ENCODE measurements around the gene FIGNL2. TPM values are rescaled to one million over a fixed set of nuclear protein-coding genes. Genes with fewer than 3 reads are reported as not detected.
"Not testable (repeated sequence)": the region's sequence is repeated elsewhere in the genome, so short reads cannot be mapped to it uniquely, and the experiment has no call there.

The FIGNL2 gene, protein sequence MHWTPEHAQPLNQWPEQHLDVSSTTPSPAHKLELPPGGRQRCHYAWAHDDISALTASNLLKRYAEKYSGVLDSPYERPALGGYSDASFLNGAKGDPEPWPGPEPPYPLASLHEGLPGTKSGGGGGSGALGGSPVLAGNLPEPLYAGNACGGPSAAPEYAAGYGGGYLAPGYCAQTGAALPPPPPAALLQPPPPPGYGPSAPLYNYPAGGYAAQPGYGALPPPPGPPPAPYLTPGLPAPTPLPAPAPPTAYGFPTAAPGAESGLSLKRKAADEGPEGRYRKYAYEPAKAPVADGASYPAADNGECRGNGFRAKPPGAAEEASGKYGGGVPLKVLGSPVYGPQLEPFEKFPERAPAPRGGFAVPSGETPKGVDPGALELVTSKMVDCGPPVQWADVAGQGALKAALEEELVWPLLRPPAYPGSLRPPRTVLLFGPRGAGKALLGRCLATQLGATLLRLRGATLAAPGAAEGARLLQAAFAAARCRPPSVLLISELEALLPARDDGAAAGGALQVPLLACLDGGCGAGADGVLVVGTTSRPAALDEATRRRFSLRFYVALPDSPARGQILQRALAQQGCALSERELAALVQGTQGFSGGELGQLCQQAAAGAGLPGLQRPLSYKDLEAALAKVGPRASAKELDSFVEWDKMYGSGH
- 1 to 10 TPM; 5.4 to 7.0 (median 6.2) TPM for polyA plus RNA-seq (ENCODE audit: insufficient read length in 3 of 3)
- long read RNA-seq, donor 1, full-length matches to known transcripts = 3 of 3 reads
- long read RNA-seq, donor 1, partial matches to known transcripts = 0 of 3 reads
- long read RNA-seq, donor 1, other reads (novel, unspliced or antisense) = 0 of 3 reads
- long read RNA-seq, donor 2, full-length matches to known transcripts = 1 of 1 reads
- long read RNA-seq, donor 2, partial matches to known transcripts = 0 of 1 reads
- long read RNA-seq, donor 2, other reads (novel, unspliced or antisense) = 0 of 1 reads
- long read RNA-seq, donor 3, full-length matches to known transcripts = 4 of 4 reads
- long read RNA-seq, donor 3, partial matches to known transcripts = 0 of 4 reads
- long read RNA-seq, donor 3, other reads (novel, unspliced or antisense) = 0 of 4 reads
- long read RNA-seq, donor 4, full-length matches to known transcripts = 2 of 2 reads
- long read RNA-seq, donor 4, partial matches to known transcripts = 0 of 2 reads
- long read RNA-seq, donor 4, other reads (novel, unspliced or antisense) = 0 of 2 reads
- long read RNA-seq, donor 5, full-length matches to known transcripts = 1 of 1 reads
- long read RNA-seq, donor 5, partial matches to known transcripts = 0 of 1 reads
- long read RNA-seq, donor 5, other reads (novel, unspliced or antisense) = 0 of 1 reads
- long read RNA-seq, donor 6, full-length matches to known transcripts = 6 of 6 reads
- long read RNA-seq, donor 6, partial matches to known transcripts = 0 of 6 reads
- long read RNA-seq, donor 6, other reads (novel, unspliced or antisense) = 0 of 6 reads
- long read RNA-seq, donor 7, full-length matches to known transcripts = 7 of 7 reads
- long read RNA-seq, donor 7, partial matches to known transcripts = 0 of 7 reads
- long read RNA-seq, donor 7, other reads (novel, unspliced or antisense) = 0 of 7 reads
- long read RNA-seq, donor 8 = 0 reads
- long read RNA-seq, donor 9 = 0 reads
- long read RNA-seq, donor 10, full-length matches to known transcripts = 1 of 9 reads
- long read RNA-seq, donor 10, partial matches to known transcripts = 8 of 9 reads
- long read RNA-seq, donor 10, other reads (novel, unspliced or antisense) = 0 of 9 reads
- long read RNA-seq, donor 11, full-length matches to known transcripts = 2 of 7 reads
- long read RNA-seq, donor 11, partial matches to known transcripts = 5 of 7 reads
- long read RNA-seq, donor 11, other reads (novel, unspliced or antisense) = 0 of 7 reads
- long read RNA-seq, donor 12, full-length matches to known transcripts = 5 of 10 reads
- long read RNA-seq, donor 12, partial matches to known transcripts = 5 of 10 reads
- long read RNA-seq, donor 12, other reads (novel, unspliced or antisense) = 0 of 10 reads
- long read RNA-seq, donor 13, full-length matches to known transcripts = 3 of 3 reads
- long read RNA-seq, donor 13, partial matches to known transcripts = 0 of 3 reads
- long read RNA-seq, donor 13, other reads (novel, unspliced or antisense) = 0 of 3 reads
- long read RNA-seq, donor 14 = 0 reads
- long read RNA-seq, donor 15, full-length matches to known transcripts = 2 of 2 reads
- long read RNA-seq, donor 15, partial matches to known transcripts = 0 of 2 reads
- long read RNA-seq, donor 15, other reads (novel, unspliced or antisense) = 0 of 2 reads
- long read RNA-seq, donor 16, full-length matches to known transcripts = 4 of 4 reads
- long read RNA-seq, donor 16, partial matches to known transcripts = 0 of 4 reads
- long read RNA-seq, donor 16, other reads (novel, unspliced or antisense) = 0 of 4 reads

DNA sequence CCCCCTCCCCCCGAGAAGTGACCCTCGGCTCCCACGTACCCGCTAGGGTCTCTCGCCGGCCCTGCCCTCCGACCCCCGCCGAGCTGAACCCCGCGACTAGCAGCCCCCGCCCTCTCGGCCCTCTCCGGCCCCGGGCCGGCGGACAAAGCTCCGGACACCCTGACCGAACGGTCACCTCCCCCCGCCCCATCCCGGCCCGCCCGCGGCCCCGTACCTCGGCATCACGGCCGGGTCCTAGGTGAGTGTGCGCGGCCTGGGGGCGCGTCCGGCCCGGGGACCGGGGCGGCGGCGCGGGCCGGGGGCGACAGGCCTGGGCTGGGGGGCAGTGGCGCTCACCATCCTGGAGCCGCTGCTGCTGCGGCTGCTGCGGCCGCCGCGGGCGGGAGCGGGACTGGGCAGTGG, at the start of gene FIGNL2:
TSS of gene FIGNL2 (minus strand) at position 393 of the 402 bp plus-strand sequence. CDS start 26,305 bp downstream, outside the sequence.
- DNase-seq = no peak

- no peak for DNase-seq
These were observed 48.7 kb upstream of the FIGNL2 start for GRCh38 chr12:51897181-51897580.

GRCh38 chr12:51896236-51896635, 47.7 kb upstream of the FIGNL2 start:
- DNase-seq = no peak

DNA sequence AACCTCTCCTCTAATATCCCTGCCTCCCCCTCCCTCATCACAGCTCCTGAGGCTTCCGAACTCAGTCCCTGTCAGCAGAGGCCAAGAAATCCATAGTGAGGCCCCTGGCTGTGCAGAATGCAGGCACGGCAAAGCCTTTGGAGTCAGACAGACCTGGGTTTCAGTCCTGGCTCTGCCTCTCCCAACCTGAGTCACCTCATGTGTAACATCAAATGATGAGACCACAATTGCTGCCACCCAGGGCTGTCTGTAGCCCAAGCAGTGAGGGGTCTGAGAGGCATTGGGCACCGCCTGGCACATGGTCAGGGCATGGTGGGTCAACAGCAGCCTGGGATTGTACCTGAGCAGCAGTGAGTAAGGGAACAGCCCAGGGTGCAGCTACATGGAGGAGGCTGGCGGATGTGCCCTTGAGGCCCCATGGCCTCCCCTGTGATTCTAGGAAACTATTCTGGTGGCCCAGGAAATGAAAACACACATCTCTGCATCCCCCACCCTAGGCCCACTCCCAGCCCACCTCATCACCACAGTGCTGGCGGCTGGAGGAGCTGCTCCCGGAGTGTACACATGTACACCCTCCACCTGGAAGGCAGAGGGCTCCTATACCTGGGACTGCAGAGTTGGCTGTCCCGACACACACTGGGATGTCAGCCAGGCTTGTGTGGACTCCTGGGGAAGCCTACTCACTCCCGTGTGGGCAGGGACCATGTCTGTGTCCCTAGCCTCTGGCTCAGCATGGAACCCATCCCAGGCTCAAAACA, 47.0 kb upstream of the FIGNL2 start:
- no peak for DNase-seq

GRCh38 chr12:51893786-51894185, 45.3 kb upstream of the FIGNL2 start:
- no peak for DNase-seq

DNA sequence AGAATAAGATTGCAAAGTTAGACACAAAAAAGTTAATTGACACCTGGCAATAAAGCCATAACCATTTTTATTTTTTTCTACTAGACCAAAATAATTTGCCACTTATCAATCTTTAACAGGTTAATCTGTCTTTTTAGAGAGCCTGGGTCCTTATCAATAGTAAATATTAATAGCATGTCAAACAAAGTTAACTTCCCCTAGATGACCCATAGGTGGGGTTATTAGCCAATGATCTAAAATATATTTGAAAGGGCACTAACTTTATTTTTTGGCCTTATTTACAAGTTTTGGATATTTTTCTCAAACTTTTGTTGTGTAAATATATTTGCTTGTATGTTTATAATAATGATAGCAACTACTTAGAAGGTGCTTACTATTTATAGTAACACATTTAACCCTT, 43.3 kb upstream of the FIGNL2 start:
- DNase-seq = no peak

GRCh38 chr12:51890511-51891171, 42.1 kb upstream of the FIGNL2 start:
- DNase-seq = no peak

- DNase-seq = no peak
These were observed 41.6 kb upstream of the FIGNL2 start for GRCh38 chr12:51890133-51890464.

DNA sequence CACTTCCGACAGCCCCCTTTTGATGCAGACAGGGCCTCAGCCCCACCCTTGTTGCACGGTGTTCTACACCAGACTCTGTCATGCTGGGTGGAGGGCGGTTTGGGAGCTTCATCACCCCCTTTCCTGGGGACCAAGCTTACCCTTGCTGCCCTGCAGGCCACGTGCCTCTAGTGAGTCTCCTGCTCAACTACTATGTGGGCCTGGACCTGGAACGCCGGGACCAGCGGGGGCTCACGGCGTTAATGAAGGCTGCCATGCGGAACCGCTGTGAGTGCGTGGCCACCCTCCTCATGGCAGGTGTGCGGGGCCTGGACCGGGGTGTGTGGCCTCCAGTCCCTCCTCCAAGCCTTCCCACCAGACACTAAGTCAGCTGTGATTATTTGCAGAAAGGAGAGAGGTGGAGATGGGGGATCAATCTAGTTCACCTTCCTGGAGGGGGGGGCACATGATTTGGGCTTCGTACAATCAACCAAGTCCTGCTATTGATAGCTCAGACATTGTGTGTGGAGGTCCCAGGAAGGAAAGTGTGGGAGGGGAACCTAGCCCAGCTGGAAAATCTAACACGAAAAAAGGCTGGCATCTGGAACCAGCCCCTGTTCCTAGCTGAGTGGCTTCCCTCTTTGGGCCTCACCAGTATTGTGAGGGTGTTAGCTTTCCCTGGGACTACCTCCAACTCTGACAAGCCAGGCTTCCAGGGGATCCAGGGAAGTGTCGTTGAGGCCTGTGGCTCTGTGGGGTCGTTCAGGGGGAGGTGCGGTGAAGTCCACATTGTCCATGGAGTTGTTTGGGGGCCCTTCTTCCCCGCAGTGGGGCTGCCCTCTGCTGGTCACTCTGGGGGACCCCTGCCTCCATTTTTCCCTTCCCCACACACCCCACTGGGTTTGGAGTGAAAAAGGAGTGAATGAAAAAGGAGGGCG, 41.0 kb upstream of the FIGNL2 start:
- no peak for DNase-seq

DNA sequence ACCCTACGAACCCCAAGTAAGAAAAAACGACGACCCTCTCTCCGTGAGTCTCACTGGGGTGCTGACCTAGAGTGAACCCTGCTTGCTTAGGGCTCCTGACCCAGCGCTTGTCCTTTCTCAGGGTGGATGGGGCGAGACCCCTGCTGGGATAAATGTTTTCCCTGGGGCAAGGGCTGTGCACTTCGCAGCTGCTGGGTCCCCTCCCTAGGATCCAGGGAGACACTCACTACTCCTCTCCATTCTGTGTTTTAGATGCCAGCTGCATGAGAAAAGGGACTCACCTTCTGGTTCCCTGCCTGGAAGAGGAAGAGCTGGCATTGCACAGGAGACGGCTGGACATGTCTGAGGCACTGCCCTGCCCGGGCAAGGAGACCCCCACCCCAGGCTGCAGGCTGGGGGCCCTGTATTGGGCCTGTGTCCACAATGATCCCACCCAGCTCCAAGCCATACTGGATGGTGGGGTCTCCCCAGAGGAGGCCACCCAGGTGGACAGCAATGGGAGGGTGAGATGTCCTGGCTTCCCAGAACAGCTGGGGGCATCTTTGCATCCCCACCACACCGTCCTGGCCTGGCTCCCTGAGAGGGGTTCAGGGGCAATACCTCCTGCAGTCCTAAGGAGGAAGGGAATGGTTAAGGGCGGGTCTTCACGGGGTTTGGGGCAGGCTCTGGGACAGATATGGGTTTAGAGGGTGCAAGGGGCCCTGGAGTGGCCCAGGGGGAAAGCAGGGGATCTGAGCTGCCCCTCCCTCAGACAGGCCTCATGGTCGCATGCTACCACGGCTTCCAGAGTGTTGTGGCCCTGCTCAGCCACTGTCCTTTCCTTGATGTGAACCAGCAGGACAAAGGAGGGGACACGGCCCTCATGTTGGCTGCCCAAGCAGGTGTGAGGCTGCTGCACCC, 40.0 kb upstream of the FIGNL2 start:
- no peak for DNase-seq

GRCh38 chr12:51887476-51888315, 39.2 kb upstream of the FIGNL2 start, which contains the start of gene ANKRD33:
Gene ANKRD33, plus strand, starts transcription at chr12:51888103. Its CDS starts 84 bp downstream, at chr12:51888187.
- no peak for DNase-seq

GRCh38 chr12:51886021-51886710, 37.6 kb upstream of the FIGNL2 start:
- DNase-seq = no peak

- not testable (repeated sequence) for DNase-seq
These were observed 36.9 kb upstream of the FIGNL2 start for GRCh38 chr12:51885294-51886020.
